ENCODE measurements around the gene KLHL40.

Gene KLHL40

DNA sequence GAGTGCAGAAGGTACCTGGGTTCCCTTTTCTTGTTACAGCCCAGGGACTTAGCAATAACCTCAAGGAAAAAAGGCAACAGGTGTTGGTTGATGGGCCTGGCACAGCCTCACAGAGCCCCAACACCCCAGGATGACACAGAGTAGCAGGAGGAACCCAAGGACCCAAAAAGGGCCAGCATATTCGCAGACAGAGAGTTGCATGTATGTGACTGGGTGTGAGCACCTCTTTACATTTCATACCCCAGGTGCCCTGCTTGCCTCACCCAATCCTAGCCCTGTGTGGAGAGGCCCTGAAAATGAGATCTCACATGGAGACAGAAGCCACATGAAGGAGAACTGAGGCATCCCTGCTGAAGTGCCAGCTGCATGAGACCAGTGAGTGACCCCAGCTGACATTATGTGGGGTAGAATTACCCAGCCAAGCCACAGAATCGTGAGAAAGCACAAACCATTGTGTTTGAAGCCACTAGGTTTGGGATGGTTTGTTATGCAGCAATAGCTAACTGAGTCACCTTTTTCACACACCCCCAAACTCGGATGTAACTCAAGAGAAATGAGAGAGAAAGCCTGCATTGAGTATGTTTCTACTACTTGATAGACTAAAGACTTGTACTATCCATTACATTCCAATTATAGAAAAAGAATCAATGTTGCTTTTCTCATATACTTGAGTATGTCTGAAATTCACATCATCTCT lies 43.5 kb downstream of the KLHL40 start:
- no peak for DNase-seq

DNA sequence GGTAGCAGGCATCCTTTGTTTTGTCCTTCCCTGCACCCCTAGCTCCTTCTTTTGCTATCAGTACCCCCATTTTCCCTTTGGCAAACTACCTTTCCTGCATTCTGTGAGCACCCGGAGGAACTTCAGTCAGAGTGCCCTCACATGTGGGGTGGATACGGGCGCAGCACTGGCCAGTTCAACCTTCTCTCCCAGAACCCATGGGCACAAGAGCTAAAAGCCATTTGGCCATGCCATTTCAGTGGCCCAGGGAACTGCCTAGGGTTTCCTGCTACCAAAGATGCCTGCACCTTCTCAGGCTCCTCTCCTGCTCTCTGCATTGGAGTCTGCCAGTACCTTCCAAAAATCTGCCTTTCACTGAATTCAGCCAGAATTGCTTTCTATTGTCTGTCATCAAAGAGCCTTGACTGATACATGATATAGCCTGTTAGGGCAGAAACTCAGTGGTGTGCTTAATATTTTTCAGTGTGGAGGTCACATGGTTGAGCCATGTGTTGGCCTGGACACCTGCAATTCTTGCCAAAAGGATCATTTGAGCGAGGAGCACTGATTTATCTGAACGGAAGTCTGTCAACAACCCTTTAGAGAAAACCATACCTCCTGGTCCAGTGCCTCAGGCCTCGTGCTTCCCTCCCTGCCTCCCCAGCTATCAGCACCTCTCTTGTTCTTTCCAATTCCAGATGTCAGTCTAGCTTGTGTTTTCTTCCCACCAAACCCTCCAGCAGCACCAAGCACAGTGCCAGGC lies 44.2 kb downstream of the KLHL40 start:
- DNase-seq: no peak

DNA sequence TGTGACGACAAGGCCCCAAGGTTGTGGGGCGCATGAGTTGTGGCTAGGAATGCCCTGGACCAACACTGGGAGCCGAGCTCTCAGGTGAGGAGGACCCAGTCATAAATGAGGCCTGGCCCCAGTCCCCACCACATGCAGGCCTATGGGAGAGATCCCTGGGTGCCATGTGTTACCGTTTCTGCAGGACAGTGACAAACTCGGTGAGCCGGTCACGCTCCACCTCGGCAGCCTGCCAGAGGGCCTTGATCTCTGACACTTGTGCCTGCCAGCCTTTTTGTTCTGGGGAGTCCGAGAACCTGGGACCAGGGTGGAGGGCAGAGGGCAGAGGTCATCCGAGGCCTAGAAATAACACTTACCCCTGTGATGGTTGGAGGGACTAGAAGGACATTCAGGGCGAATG lies 45.0 kb downstream of the KLHL40 start:
- DNase-seq: no peak

DNA sequence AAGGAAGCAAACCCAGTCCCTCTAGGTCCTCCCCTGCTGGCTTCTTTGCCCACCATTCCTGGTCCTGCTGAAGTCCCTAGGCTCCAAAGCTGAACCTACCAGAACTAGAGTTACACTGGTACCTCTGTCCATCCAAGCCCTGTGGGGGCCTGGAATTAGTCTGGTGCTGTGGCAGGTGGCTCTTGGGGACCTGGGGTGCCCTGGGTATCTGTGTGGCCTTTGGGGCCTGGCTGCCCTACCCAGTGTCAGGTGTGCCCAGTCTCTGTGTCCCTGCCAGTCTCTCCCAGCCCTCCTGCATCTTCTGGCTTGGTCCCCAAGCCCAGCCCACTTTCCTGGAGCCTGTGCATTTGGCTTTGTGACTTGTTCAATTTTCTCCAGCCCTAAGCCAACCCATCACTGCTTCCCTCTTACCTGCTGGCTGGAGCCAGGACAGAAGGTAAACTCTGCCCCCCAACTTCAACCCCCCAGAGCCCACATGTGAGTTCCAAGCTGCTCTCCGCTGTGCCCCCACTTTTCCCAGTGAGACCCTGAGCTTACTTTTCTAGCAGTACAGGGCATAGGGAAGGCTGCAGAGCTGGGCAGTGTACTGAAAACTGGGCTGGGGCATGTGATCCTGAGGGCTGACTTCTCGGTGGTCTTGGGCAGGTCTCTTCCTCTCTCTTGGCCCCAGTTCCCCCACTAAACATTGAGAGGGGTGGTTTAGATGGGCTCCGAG lies 45.5 kb downstream of the KLHL40 start:
- DNase-seq: no peak

DNA sequence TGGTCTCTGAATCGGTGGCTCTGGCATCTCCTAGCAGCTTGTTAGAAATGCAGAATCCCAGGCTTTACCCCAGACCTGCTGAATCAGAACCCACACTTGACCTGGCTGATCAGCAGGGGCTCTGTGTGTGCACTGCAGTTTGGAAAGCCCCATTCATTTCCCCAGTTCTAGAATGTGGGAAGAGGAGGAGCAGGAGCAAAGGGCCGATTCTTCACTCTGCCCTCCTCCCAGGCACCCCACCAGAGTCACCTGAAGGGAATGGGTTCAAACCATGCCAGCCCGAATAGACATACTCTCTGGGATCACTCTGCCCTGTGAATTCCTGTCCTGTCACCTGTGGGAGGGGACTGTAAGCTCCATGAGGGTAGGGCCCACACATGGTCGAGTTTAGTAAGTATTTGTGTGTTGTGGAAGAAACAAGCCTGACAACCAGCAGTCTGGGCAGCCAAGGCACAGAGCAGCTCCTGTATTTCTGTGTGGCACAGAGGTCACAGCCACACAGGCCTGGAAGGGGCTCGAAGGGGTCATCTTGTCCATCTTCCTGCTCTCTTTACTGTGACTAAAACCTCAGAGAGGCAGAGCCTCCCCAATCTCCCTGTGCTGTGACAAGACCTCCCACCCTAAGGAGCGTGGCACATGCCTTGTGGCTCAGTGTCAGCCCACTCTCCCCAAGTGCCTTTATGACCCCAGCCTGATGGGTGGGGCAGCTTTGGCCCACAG lies 46.3 kb downstream of the KLHL40 start:
- DNase-seq: no peak

DNA sequence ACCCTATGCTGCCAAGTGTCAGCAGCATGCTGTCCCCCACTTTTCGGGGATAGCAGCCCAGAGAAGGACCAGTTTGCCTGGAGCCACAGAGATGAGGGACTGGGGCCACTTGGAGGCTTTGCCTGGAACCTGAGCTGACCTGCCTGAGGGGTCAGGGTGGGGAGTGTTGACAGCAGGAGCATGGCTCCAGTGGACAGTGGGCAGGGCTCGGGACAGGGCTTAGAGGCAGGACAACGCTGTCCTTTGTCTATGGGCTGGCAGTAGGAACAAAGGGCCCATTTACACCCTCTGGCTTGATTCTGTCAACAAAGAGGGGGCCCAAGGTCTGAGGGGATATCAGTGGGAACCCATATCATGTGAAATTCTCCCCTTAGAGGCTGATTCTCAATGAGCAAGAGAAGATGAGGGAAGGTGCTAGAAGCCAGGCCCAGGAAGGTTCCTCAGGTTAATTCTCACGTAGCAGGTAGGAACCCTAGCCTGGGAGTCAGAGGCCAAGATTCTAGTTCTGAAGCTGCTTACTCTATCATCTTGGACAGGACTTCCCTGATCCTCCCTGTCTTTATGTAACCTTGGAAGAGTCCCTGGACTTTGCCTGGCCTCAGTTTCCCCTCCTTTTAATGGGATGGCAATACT lies 47.0 kb downstream of the KLHL40 start:
- DNase-seq: no peak

DNA sequence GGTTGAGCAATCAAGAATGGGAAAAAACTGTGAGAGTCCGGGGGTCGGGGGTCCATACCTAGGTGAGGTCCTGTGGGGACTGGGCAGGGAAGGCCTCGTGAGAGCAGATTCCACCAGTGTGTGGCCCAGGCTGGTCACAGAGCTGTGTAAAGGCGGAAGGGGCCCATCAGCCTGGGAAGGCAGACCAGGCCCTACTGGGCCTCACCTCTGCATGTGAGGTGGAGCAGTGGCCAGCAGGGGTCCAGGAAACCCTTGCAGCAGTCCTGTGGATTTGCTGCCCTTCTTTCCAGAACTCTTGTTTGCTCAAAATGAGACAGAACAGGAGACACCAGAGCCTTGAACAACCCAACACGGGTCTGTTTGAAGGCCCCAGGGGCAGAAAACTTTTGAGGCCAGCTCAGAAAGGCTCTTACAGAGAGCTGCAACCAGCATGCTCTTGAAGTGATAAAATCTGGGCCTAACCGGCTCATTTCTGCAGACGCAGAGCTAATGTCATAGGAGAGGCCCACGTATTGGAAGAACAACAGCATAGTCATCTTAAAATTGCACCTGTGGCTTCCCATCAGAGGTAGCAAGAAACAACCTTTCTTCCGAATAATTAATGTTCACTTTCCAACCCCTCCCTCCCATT lies 47.6 kb downstream of the KLHL40 start:
- DNase-seq: no peak

DNA sequence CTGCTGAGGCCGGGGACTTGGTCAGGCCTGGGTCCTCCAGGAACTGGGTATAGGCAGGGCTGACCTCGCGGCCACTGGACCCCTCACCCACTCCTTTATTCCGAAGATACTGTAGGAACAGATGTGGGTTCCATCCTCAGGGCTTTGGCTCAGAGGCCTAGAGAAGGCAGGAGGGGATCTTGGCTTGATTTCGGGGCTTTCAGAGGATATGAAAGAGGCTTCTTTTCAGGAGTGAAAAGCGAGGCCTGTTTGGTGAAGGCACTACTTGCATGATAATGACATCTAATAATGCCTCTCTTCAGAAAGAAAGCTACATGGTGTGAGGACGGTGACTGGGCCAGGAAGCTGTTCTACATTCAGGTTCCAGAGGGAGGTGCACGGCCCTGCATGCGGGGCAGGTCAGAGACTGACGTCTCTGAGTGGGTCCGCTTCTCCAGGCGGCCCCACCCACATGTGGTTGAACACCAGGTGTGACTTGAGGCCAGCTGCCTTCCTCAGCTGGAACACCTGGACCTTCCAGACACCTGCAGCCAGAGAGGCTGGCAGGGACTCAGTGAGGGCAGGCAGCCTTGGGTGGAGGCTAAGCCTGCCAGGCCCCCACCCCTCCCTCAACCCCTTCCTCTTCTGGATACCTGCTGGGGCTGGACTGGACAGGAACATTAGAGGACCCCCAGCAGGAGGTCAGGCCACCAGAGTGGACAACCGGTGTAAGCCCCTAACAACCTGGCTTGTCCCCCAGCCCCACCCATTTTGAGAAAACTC lies 48.3 kb downstream of the KLHL40 start:
- no peak for DNase-seq

DNA sequence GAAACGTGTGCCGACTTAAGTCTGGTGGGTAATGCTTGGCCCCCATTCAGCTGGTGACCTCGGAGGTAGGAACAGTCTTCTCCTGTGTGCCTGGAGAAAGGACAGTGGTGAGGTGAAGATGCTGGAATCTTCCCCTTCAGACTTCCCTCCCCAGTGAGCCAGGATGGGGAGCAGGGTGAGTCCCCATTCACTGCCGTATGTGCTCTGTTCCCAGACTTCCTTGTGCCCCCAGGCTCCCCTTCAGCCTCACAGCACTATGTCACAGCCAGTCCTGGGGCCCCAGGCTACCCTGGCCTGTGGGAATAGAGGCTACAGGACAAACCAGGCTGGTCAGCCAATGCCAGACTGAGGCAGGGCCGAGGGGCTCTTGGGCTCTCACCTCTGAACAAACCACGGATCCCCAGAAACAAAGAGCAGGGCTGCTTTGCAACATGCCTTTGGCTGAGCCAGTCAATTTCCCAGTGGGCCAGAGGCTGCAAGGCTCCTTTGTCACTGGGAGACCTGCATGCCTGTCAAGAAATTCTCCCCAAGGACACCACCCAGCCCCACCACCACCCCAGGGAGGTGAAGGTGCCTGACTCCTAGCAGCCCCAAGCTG lies 49.0 kb downstream of the KLHL40 start:
- no peak for DNase-seq

DNA sequence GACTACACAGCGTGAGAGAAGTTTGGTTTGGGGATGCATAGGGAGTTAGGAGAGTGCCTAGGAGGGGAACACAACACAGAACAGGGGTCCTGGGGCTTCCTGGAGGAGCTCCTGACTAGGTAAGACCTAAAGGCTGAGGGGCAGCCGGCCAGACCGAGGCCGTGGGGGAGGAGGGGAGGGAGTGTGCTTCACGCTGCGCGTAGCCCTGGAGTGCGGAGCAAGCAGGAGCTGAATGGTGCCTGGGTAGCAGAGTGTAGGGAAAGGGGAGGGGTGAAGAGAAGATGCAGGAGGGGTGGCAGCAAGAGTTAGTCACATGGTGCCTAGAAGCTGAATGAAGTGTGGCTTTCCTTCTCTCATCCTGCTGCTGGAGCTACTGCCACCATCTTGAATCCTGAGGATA lies 49.7 kb downstream of the KLHL40 start:
- no peak for DNase-seq

DNA sequence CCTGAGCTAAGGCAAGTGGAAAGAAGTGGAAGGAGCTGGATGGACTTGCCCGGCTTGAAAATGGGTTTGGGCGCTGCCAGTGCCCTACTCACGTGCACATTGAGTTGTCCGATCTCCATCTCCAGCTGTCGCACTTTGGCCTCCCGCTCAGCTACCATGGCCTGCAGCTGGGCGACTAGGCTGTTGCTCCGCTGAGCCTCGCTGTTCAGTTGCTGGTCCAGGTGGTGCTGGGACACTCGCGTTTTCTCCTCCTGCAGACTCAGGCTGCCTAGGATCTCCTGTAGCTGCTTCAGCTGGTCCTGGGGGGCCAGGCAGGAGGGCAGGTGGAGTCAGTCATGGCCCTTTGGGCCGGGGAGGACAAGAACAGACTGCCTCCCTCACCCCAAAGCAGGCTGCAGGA lies 50.3 kb downstream of the KLHL40 start:
- no peak for DNase-seq

DNA sequence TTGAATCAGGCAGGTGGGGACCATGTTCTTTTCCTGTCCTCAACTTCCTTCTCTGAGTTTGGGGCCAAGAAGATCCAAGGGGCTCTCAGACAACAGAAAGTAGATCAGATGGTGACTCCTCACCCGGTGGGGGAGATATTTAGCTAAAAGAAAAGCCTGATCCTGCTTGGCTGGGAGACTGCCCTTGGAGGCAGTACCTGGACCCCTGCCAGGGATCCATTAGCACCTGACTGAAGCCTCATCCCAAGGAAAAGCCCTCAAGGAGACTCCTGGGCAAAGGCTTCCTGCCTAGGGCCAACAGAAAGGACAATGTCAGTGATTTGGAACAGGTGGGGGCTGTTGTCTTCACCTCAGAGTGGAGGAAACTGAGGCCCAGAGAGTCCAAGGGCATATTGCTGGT lies 50.7 kb downstream of the KLHL40 start:
- no peak for DNase-seq

DNA sequence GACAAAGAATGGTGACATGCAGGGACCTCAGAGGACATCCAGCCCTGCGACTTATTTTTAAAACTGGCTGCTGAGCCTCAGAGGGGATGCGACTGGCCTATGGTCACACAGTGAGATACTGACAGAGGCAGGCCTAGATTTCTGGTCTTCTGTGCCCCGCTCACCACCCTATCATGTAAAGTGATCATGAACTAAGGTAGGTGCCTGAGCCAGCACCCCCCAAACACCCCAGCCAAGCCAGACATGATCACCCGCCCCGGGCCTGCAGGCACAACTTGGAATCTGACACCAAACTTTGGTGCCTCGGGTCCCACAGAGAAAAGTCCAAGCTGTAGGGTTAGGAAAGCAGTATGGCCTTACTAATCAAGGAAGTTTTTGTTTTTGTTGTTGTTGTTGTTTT lies 51.2 kb downstream of the KLHL40 start:
- no peak for DNase-seq

DNA sequence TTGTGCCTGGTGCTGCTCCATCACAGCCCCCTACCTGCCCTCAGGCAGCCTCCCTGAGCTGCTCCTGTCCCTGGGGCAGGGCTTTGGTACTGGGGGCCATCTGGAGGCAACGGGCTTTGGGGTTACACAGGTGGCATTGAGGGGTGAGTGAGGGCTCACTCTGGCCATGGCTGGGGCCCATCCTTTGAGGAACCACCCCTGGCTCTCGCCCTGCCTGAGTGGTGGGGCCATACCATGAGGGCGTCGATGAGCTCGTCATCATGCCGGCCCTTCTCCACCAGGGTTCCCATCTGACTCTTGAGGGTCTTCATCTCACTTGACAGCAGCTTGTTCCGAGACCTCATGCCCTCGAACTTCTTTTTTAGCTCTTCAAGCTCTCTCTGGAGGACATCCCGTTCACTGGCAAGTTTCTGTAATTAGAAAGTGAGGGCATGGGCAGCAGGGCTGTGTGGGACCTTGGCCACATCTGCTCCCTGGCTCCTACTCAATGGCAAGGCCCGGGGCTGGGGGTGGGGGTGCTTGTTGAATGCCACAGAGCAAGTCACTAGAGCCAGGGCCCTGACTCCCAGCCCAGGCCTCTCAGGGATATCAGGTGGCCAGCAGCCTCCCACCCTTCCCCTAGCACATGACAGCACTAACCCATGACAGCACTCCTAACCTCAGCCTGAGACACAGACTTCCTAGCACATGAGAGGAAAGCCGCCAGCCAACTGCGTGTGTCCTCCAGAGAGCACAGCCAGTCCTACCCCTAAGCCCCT lies 54.2 kb downstream of the KLHL40 start:
- DNase-seq: no peak

DNA sequence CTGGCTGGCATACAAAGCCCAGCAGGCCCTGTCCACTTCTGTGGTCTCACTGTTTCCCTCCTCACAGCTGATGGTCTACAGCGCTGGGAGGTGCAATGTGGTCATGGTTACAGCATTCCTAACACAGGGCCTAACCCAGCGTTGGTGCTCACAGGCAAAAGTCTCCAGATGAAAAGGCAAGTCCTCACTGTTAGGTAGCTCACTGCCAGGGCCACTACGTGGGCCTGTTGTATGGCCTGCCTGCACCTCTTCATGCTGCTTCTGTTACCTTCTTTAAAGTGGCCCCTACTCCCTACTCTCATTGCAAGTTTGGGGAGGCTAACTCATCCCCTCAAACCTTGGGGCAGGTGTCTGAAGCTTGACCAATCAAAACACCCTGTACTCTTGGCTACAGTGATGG lies 56.5 kb downstream of the KLHL40 start:
- DNase-seq: no peak

All from NCI-H1694 treated with DMSO at 0.1 percent for 48 hours (cell line).